Stimulated activated CD8-positive, alpha-beta memory T cell treated with anti-CD3 and anti-CD28 coated beads, Interleukin-4, amount 100 ng/mL, for 1 hour (primary cell): Measurements from ENCODE around the gene SLC36A2.
"Not testable (repeated sequence)": the region's sequence is repeated elsewhere in the genome, so short reads cannot be mapped to it uniquely, and the experiment has no call there.

ENCODE experiments used
- DNase-seq, 2 donors: peaks; one replicate each; pipeline ENCODE4 v3.0.0-alpha.2; 2020; ENCODE audit warnings: low read depth in 2 of 2, low spot score in 1 of 2

The SLC36A2 gene

GRCh38 chr5:151347369-151347768, at the start of gene SLC36A2:
Gene SLC36A2, minus strand, starts transcription at chr5:151347559. Its CDS starts 99 bp downstream, at chr5:151347460.
- no peak for DNase-seq

- no peak for DNase-seq
These were observed 41.6 kb upstream of the SLC36A2 start for GRCh38 chr5:151388960-151389359.

- no peak for DNase-seq
These were observed 36.7 kb upstream of the SLC36A2 start for GRCh38 chr5:151384106-151384505.

- DNase-seq: no peak
These were observed 35.7 kb upstream of the SLC36A2 start for GRCh38 chr5:151383011-151383410.

GRCh38 chr5:151382576-151382975, 35.2 kb upstream of the SLC36A2 start:
- no peak for DNase-seq

GRCh38 chr5:151381899-151382298, 34.5 kb upstream of the SLC36A2 start:
- DNase-seq: no peak

- no peak for DNase-seq
These were observed 31.3 kb upstream of the SLC36A2 start for GRCh38 chr5:151378616-151379015.

GRCh38 chr5:151374539-151374938, 27.2 kb upstream of the SLC36A2 start:
- DNase-seq: no peak

GRCh38 chr5:151367038-151367437, 19.7 kb upstream of the SLC36A2 start:
- DNase-seq: not testable (repeated sequence)

- no peak for DNase-seq
These were observed 16.3 kb upstream of the SLC36A2 start for GRCh38 chr5:151363673-151364072.

GRCh38 chr5:151362970-151363369, 15.6 kb upstream of the SLC36A2 start:
- DNase-seq: no peak

GRCh38 chr5:151359391-151359790, 12.0 kb upstream of the SLC36A2 start:
- DNase-seq: no peak

GRCh38 chr5:151357792-151358191, 10.4 kb upstream of the SLC36A2 start:
- no peak for DNase-seq

GRCh38 chr5:151357097-151357496, 9.7 kb upstream of the SLC36A2 start:
- no peak for DNase-seq

GRCh38 chr5:151351671-151352070, 4.3 kb upstream of the SLC36A2 start:
- DNase-seq: no peak

- no peak for DNase-seq
These were observed 1.4 kb upstream of the SLC36A2 start for GRCh38 chr5:151348789-151349188.

GRCh38 chr5:151345808-151346478, 1.4 kb downstream of the SLC36A2 start:
- no peak for DNase-seq

GRCh38 chr5:151345187-151345807, 2.1 kb downstream of the SLC36A2 start:
- DNase-seq: no peak

GRCh38 chr5:151344088-151344487, 3.3 kb downstream of the SLC36A2 start:
- DNase-seq: no peak

- DNase-seq: no peak
These were observed 7.4 kb downstream of the SLC36A2 start for GRCh38 chr5:151340004-151340403.

GRCh38 chr5:151338734-151339133, 8.6 kb downstream of the SLC36A2 start:
- no peak for DNase-seq

- DNase-seq: no peak
These were observed 14.5 kb downstream of the SLC36A2 start for GRCh38 chr5:151332857-151333256.

- no peak for DNase-seq
These were observed 18.6 kb downstream of the SLC36A2 start for GRCh38 chr5:151328734-151329133.
